Body of pancreas (tissue), 4 donors: Measurements from ENCODE around the gene CD82. TPM values are rescaled to one million over a fixed set of nuclear protein-coding genes. Genes with fewer than 3 reads are reported as not detected.
A peak's percentile ranks its signal among the peaks of the same experiment; 100 is the strongest.

ENCODE experiments used
- ATAC-seq: fragments of 150-250 bp; one replicate; pipeline ENCODE4 v1.9.1; 2016
- DNase-seq, 4 donors: peaks; one replicate each; pipeline ENCODE4 v3.0.0-alpha.2; 2019
- H3K27ac ChIP-seq, 4 donors: fragments of 200-600 bp; sonication (generic); 1 replicate in 3 of 4; 2 replicates in 1 of 4; pipeline versions ENCODE4 v1.5.1 to v1.6.1; 2016 to 2019; ENCODE audit warnings: mild to moderate bottlenecking in 1 of 4, mixed read lengths in 1 of 4, moderate library complexity in 1 of 4
- H3K27me3 ChIP-seq, 2 donors: fragments of 200-600 bp; sonication (generic); one replicate each; pipeline ENCODE4 v1.6.0; 2016; ENCODE audit warnings: mild to moderate bottlenecking in 1 of 2
- H3K36me3 ChIP-seq, 2 donors: fragments of 200-600 bp; sonication (generic); replicated peaks in 1 of 2; 2 replicates each; pipeline ENCODE4 v1.5.1; 2016; ENCODE audit warnings: low read depth in 2 of 2; ENCODE audit not compliant: insufficient read depth in 1 of 2
- H3K4me1 ChIP-seq: fragments of 200-600 bp; sonication (generic); one replicate; pipeline ENCODE4 v1.6.0; 2016
- H3K4me3 ChIP-seq, 2 donors: fragments of 200-600 bp; sonication (generic); 1 replicate in 1 of 2; 2 replicates in 1 of 2; pipeline ENCODE4 v1.5.1; 2016 to 2019
- H3K9me3 ChIP-seq, 3 donors: fragments of 200-600 bp; sonication (generic); 1 replicate in 2 of 3; 2 replicates in 1 of 3; pipeline ENCODE4 v1.5.1; 2016
- CTCF ChIP-seq, 7 experiments: fragments of 450-650 bp in 4 of 7; fragments of 200-600 bp in 3 of 7; sonication (generic) in 3 of 7; IDR thresholded peaks; one replicate each; pipeline ENCODE4 v1.5.1; 2016 to 2019; ENCODE audit warnings: antibody characterized with exemption in 7 of 7
- POLR2A ChIP-seq, 3 donors: fragments of 450-650 bp; IDR thresholded peaks; one replicate each; pipeline ENCODE4 v1.6.1; 2016; ENCODE audit warnings: antibody characterized with exemption in 3 of 3, mild to moderate bottlenecking in 2 of 3
- WGBS, 2 donors: methylation state at CpG; one replicate each; pipeline ENCODE4 v1.1.5; 2017; 5-methylcytosine and 5-hydroxymethylcytosine counted together
- intact Hi-C: fragments of 100-400 bp; cut with DNase I; formaldehyde crosslinking; loops from one replicate; pipeline ENCODE4 v1.15.1; 2023
- total RNA-seq, 2 donors: library from RNA; depleted of rRNA; stranded (reverse); fragments of >200 nt; gene quantifications; one replicate each; pipeline ENCODE4 v1.1.0, GENCODE V29; 2016

Gene CD82
- total RNA-seq, 2 donors from 2014 or later, result 11.4 to 13.5 TPM

GRCh38 chr11:44592125-44592940 lies 26.9 kb downstream of the CD82 start:
- no peak for ATAC-seq
- Histone ChIP-seq H3K4me1 (peaks cover 10% of the 10 kb centered on the region), H3K4me3 (no peak overlapping the region), H3K36me3 (peaks cover 0 to 2% of the 10 kb centered on the region in 2 donors), H3K9me3 (no peaks in the 10 kb centered on the region), H3K27me3 (no peaks in the 10 kb centered on the region), H3K27ac (no peak overlapping the region)
- DNase-seq, result peak in 1 of 4 donors; percentile 38
- intact Hi-C loops, result no loop called here
- WGBS, 2 donors, result 84 to 86% methylated on average over 13 of the region's 13 CpGs
- TF ChIP-seq POLR2A (IDR thresholded peaks at IDR 0.05), result no peak
- TF ChIP-seq CTCF (IDR thresholded peaks at IDR 0.05), result no peak

- no peaks in the 10 kb centered on the region for H3K27me3 ChIP-seq
- peaks cover 0 to 2% of the 10 kb centered on the region in 2 donors for H3K36me3 ChIP-seq
- H3K4me3 ChIP-seq, result no peak overlapping the region
- H3K9me3 ChIP-seq, result no peaks in the 10 kb centered on the region
- TF ChIP-seq POLR2A (IDR thresholded peaks at IDR 0.05) (no peak), CTCF (IDR thresholded peaks at IDR 0.05) (no peak)
- DNase-seq (no peak), ATAC-seq (no peak)
- WGBS, 2 donors, result 77 to 80% methylated on average over 8 of the region's 8 CpGs
- intact Hi-C loops, result no loop called here
- H3K27ac ChIP-seq, result no peak overlapping the region
- peaks cover 10% of the 10 kb centered on the region for H3K4me1 ChIP-seq
Observed at GRCh38 chr11:44593251-44593650, 27.8 kb downstream of the CD82 start.

GRCh38 chr11:44595006-44595405 lies 29.5 kb downstream of the CD82 start:
- Histone ChIP-seq H3K9me3 (no peaks in the 10 kb centered on the region), H3K4me3 (no peak overlapping the region), H3K36me3 (no peaks in the 10 kb centered on the region), H3K27me3 (no peaks in the 10 kb centered on the region), H3K27ac (no peak overlapping the region), H3K4me1 (peaks cover 10% of the 10 kb centered on the region)
- intact Hi-C loops, result no loop called here
- DNase-seq, result no peak
- no peak for ATAC-seq
- WGBS, 2 donors, result 79 to 94% methylated on average over 5 to 6 of the region's 6 CpGs
- no peak for TF ChIP-seq CTCF (IDR thresholded peaks at IDR 0.05)
- TF ChIP-seq POLR2A (IDR thresholded peaks at IDR 0.05), result no peak

GRCh38 chr11:44595964-44596381 lies 30.5 kb downstream of the CD82 start:
- Histone ChIP-seq H3K27ac (peak overlapping the region in 1 of 4 donors; percentile 4), H3K27me3 (no peaks in the 10 kb centered on the region), H3K4me3 (no peak overlapping the region), H3K4me1 (peaks cover 10% of the 10 kb centered on the region), H3K36me3 (no peaks in the 10 kb centered on the region), H3K9me3 (no peaks in the 10 kb centered on the region)
- DNase-seq, result peak in 3 of 4 donors; percentile 17 to 61 (median 58)
- TF ChIP-seq CTCF (IDR thresholded peaks at IDR 0.05), result no peak
- no peak for TF ChIP-seq POLR2A (IDR thresholded peaks at IDR 0.05)
- peak; percentile 54 for ATAC-seq
- intact Hi-C loops, result no loop called here
- WGBS, 2 donors, result 73 to 82% methylated on average over 9 to 10 of the region's 10 CpGs
